ENCODE results near the gene POLR2H. TPM values are rescaled to one million over a fixed set of nuclear protein-coding genes. Genes with fewer than 3 reads are reported as not detected.

Gene POLR2H
- total and polyA plus RNA-seq, 8 donors = 14.0 to 273 (median 110) TPM

DNA sequence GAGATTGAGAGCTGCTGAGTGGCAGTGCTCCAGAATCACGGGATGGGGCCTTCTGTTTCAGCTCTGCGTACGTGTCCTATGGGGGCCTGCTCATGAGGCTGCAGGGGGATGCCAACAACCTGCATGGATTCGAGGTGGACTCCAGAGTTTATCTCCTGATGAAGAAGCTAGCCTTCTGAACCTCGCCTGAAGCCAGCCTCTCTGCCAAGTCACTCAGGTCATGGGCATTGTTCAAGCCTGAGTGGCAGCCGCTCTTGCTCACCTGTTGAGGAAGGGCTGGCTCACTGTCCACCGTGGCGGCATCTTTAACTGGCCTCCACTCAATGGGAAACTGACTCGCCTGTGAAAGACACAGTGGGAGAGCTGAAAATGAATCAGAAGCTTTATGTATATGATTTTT, 6.6 kb downstream of the POLR2H start:
- Histone ChIP-seq H3K27ac (no peak overlapping the region), H3K9me3 (no peaks in the 10 kb centered on the region), H3K4me3 (no peak overlapping the region), H3K36me3 (peaks cover 18 to 60% (median 51%) of the 10 kb centered on the region in 4 donors), H3K27me3 (no peaks in the 10 kb centered on the region), H3K4me1 (peaks cover 20 to 71% (median 54%) of the 10 kb centered on the region in 4 donors)
- no peak for DNase-seq
- no peak for TF ChIP-seq EP300 (IDR thresholded peaks at IDR 0.05)
- TF ChIP-seq, protein P1, sequence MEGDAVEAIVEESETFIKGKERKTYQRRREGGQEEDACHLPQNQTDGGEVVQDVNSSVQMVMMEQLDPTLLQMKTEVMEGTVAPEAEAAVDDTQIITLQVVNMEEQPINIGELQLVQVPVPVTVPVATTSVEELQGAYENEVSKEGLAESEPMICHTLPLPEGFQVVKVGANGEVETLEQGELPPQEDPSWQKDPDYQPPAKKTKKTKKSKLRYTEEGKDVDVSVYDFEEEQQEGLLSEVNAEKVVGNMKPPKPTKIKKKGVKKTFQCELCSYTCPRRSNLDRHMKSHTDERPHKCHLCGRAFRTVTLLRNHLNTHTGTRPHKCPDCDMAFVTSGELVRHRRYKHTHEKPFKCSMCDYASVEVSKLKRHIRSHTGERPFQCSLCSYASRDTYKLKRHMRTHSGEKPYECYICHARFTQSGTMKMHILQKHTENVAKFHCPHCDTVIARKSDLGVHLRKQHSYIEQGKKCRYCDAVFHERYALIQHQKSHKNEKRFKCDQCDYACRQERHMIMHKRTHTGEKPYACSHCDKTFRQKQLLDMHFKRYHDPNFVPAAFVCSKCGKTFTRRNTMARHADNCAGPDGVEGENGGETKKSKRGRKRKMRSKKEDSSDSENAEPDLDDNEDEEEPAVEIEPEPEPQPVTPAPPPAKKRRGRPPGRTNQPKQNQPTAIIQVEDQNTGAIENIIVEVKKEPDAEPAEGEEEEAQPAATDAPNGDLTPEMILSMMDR (IDR thresholded peaks at IDR 0.05) = no peak
- TF ChIP-seq POLR2A (IDR thresholded peaks at IDR 0.05) = no peak
- TF ChIP-seq POLR2AphosphoS5 (IDR thresholded peaks at IDR 0.05) = no peak
- intact Hi-C loops (cut with DNase I; ENCODE audit: low total_unique reads) = no loop called here
- WGBS, 5 donors = 83 to 90% (median 85%) methylated on average over 9 of the region's 9 CpGs

DNA sequence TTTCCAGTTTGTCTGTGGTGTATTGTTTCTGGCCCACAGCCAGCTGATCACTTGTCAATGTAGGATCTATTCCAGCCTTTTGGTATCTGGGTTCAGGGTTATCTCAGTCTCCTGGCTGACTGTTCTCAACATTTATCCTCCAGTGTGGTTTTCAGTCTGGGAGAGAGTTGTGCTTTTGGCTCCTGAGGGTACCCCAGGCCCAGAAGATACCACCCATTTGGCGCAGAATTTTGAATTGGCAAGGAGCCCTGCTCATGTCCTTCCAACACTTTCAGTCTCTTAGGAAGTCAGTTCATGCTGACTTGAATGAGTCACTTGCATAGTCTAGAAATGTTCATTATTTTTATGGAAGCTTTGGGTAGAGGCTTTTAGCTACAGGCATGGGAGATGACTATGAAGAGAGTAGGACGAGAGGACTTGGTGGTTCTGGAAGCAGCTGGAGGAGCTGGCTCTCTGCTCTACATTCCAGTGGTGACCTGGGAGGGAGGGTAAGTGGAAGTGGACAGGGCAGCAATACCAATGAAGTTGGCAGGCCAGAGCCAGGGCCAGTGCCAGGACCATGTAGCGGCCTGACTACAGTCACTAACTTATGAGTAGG, 7.2 kb downstream of the POLR2H start:
- H3K4me3 ChIP-seq = no peak overlapping the region
- peaks cover 17 to 68% (median 50%) of the 10 kb centered on the region in 4 donors for H3K4me1 ChIP-seq
- TF ChIP-seq, protein P1 (IDR thresholded peaks at IDR 0.05) = no peak
- no peak for TF ChIP-seq POLR2A (IDR thresholded peaks at IDR 0.05)
- no peak for TF ChIP-seq EP300 (IDR thresholded peaks at IDR 0.05)
- no peak for TF ChIP-seq POLR2AphosphoS5 (IDR thresholded peaks at IDR 0.05)
- no peaks in the 10 kb centered on the region for H3K9me3 ChIP-seq
- intact Hi-C loops (cut with DNase I; ENCODE audit: low total_unique reads) = no loop called here
- WGBS, 5 donors = 29 to 55% (median 32%) methylated on average over 3 of the region's 3 CpGs
- no peaks in the 10 kb centered on the region for H3K27me3 ChIP-seq
- DNase-seq = peak in 1 of 2 donors; percentile 66
- H3K36me3 ChIP-seq = peaks cover 18 to 60% (median 51%) of the 10 kb centered on the region in 4 donors
- peak overlapping the region in 3 of 5 donors; percentile 49 to 59 (median 50) for H3K27ac ChIP-seq

DNA sequence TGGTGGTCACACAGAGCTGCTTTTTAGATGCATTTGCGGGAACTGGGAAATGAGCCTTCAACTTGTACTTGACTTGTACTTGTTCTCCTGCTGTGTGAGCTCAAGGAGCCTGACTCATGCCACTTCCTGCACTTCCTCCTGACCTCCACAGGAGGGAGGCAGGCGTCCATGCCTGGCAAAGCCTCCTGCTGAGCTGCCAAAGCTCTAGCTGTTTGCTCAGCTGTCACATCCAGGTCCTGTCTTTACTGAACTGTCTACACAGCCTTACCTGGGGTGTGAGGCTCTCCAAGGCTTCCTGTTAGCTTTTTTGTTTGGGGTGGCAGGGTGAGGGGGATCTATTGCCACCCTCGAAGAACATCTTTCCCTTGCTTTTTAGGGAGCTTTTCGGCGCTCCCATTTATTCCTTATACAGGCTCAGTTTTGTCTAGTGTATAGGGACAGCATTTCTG, 10.1 kb downstream of the POLR2H start:
- no peak overlapping the region for H3K27ac ChIP-seq
- H3K9me3 ChIP-seq = no peaks in the 10 kb centered on the region
- peaks cover 12 to 41% (median 37%) of the 10 kb centered on the region in 4 donors for H3K36me3 ChIP-seq
- H3K4me1 ChIP-seq = peaks cover 6 to 42% (median 29%) of the 10 kb centered on the region in 4 donors
- TF ChIP-seq POLR2AphosphoS5 (IDR thresholded peaks at IDR 0.05) (peak in 2 of 3 donors; percentile 37 to 88), POLR2A (IDR thresholded peaks at IDR 0.05) (no peak)
- TF ChIP-seq, protein P1 (IDR thresholded peaks at IDR 0.05) = peak in 5 of 7 experiments; percentile 87 to 97 (median 93)
- intact Hi-C loops (cut with DNase I; ENCODE audit: low total_unique reads) = loop anchor here (10.0 kb wide), 1 partner anchor 143 kb away; no protein-coding TSS in a partner anchor
- 37 to 47% (median 42%) methylated on average over 5 of the region's 5 CpGs for WGBS, 5 donors
- peak; percentile 87 to 94 for DNase-seq
- peaks cover 0 to 7% (median 0%) of the 10 kb centered on the region in 3 donors for H3K27me3 ChIP-seq
- no peak overlapping the region for H3K4me3 ChIP-seq

DNA sequence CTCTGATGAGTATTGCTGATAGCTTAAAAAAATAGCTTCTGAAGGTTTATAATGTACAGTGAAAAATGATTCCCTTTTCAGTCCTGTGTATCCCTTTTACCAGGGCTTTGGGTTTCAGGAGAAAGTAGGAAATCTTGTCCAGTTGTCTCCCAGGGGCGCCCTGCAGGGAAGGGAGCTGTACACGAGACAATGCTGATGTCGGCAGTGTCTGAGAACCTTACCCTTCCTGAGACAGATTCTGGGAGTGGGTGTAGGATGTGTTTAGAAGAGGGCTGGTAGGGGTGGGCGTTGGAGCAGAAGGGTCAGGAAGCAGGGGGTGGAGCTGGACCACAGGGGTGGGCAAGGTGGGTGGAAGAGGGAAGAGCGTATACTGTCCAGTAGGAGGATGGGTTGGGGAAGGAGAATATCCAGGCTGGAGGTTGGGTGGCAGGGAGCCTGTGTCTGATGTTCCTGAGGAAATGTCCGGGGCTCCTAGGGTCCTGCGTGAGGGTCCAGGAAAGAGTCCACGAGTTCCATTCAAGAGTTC, 10.8 kb downstream of the POLR2H start:
- intact Hi-C loops (cut with DNase I; ENCODE audit: low total_unique reads) = loop anchor here (10.0 kb wide), 1 partner anchor 142 kb away; no protein-coding TSS in a partner anchor
- TF ChIP-seq POLR2A (IDR thresholded peaks at IDR 0.05) (no peak), POLR2AphosphoS5 (IDR thresholded peaks at IDR 0.05) (no peak), EP300 (IDR thresholded peaks at IDR 0.05) (no peak)
- TF ChIP-seq, protein P1 (IDR thresholded peaks at IDR 0.05) = no peak
- Histone ChIP-seq H3K4me3 (no peak overlapping the region), H3K27me3 (peaks cover 0 to 13% (median 0%) of the 10 kb centered on the region in 3 donors), H3K9me3 (no peaks in the 10 kb centered on the region), H3K36me3 (peaks cover 12 to 34% (median 29%) of the 10 kb centered on the region in 4 donors), H3K27ac (no peak overlapping the region), H3K4me1 (peaks cover 8 to 39% (median 28%) of the 10 kb centered on the region in 4 donors)
- no peak for DNase-seq
- WGBS, 5 donors = 72 to 78% (median 75%) methylated on average over 8 of the region's 8 CpGs
